ENCODE measurements around the gene STOM. TPM values are rescaled to one million over a fixed set of nuclear protein-coding genes. Genes with fewer than 3 reads are reported as not detected.

The STOM gene
- total and polyA plus RNA-seq, 10 of the 15 experiments (the other 5 are each of a cell fraction or from before 2014, with no cell fraction given): 6.7 to 47.4 (median 39.8) TPM

- H3K4me2 ChIP-seq (ENCODE audit: control insufficient read depth, insufficient read depth): no peak overlapping the region
- in situ Hi-C loops (cut with MboI): no loop called here
- H3K9ac ChIP-seq (ENCODE audit: control insufficient read depth, insufficient read depth, low read length): no peak overlapping the region
- 11% methylated on average over 2 of the region's 2 CpGs for WGBS (ENCODE audit: insufficient coverage, insufficient replicate concordance, low lambda C conversion rate, missing lambda C conversion rate)
- H3K4me1 ChIP-seq (ENCODE audit: control insufficient read depth, insufficient read depth, low read length): no peaks in the 10 kb centered on the region
- H3K79me2 ChIP-seq (ENCODE audit: control insufficient read depth, insufficient read depth, low read length): no peaks in the 10 kb centered on the region
- DNase-seq (ENCODE audit: low read depth, low spot score) (no peak), ATAC-seq (no peak), FAIRE-seq (no peak)
- H3K9me3 ChIP-seq (replicated peaks; ENCODE audit: control insufficient read depth, insufficient read depth, low read length): no peaks in the 10 kb centered on the region; the same call in 2 of the 3 replicates
- CTCF ChIA-PET: interaction anchor here (7.2 to 8.2 kb wide), 3 partner anchors 17 to 87 kb away, joined by 61 to 318 read pairs (median 75); no protein-coding TSS in a partner anchor
- no peak overlapping the region for H2AFZ ChIP-seq (ENCODE audit: control insufficient read depth, low read depth, low read length)
- no peak for TF ChIP-seq ZNF622 (IDR thresholded peaks at IDR 0.05)
- SMC1A ChIA-PET (ENCODE audit: uncharacterized antibody, unreplicated experiment): interaction anchor here (0.6 to 8.3 kb wide), 4 partner anchors 81 to 274 kb away, joined by 3 to 147 read pairs (median 4); no protein-coding TSS in a partner anchor
- intact Hi-C loops (cut with micrococcal nuclease; ENCODE audit: unreplicated experiment): loop anchor here (10.0 kb wide), 1 partner anchor 420 kb away; no protein-coding TSS in a partner anchor
- no peaks in the 10 kb centered on the region for H3K27me3 ChIP-seq (replicated peaks in 1 of 2; ENCODE audit: control insufficient read depth in 2 of 2, insufficient read depth in 2 of 2, low read length in 1 of 2)
- no peak overlapping the region for H3K4me3 ChIP-seq
- RAD21 ChIA-PET (ENCODE audit: unreplicated experiment): no interaction called here
- no peaks in the 10 kb centered on the region for H3K36me3 ChIP-seq (ENCODE audit: control insufficient read depth in 2 of 2, insufficient read depth in 2 of 2, low read length in 1 of 2)
- no peak overlapping the region for H3K27ac ChIP-seq (ENCODE audit: control insufficient read depth, insufficient read depth)
- BruUV-seq (replicated peaks): no TSS peak
- no peaks in the 10 kb centered on the region for H4K20me1 ChIP-seq (ENCODE audit: control insufficient read depth, insufficient read depth)
- POLR2A ChIA-PET: no interaction called here
Observed at GRCh38 chr9:121404906-121405305, 34.9 kb upstream of the STOM start.

- ChIA-PET SMC1A (ENCODE audit: uncharacterized antibody, unreplicated experiment) (interaction anchor here (0.8 to 8.3 kb wide), 15 partner anchors 14 to 419 kb away, joined by 3 to 147 read pairs (median 4); no protein-coding TSS in a partner anchor), POLR2A (no interaction called here), CTCF (interaction anchor here (0.7 to 8.2 kb wide), 26 partner anchors 12 to 1014 kb away, joined by 3 to 318 read pairs (median 4); no protein-coding TSS in a partner anchor), RAD21 (ENCODE audit: unreplicated experiment) (interaction anchor here (0.7 to 7.3 kb wide), 8 partner anchors 15 to 187 kb away, joined by 3 to 106 read pairs (median 3); no protein-coding TSS in a partner anchor)
- in situ Hi-C loops (cut with MboI) (loop anchor here (5.0 kb wide), 2 partner anchors 83 to 183 kb away; no protein-coding TSS in a partner anchor), intact Hi-C loops (cut with micrococcal nuclease; ENCODE audit: unreplicated experiment) (loop anchor here (1.0 to 10.0 kb wide), 4 partner anchors 80 to 655 kb away; no protein-coding TSS in a partner anchor)
- H3K9ac ChIP-seq (ENCODE audit: control insufficient read depth, insufficient read depth, low read length): no peak overlapping the region
- H3K4me2 ChIP-seq (ENCODE audit: control insufficient read depth, insufficient read depth): no peak overlapping the region
- no peak overlapping the region for H2AFZ ChIP-seq (ENCODE audit: control insufficient read depth, low read depth, low read length)
- WGBS (ENCODE audit: insufficient coverage, insufficient replicate concordance, low lambda C conversion rate, missing lambda C conversion rate): 21% methylated on average over 9 of the region's 9 CpGs
- no peaks in the 10 kb centered on the region for H3K9me3 ChIP-seq (replicated peaks; ENCODE audit: control insufficient read depth, insufficient read depth, low read length)
- H3K36me3 ChIP-seq (ENCODE audit: control insufficient read depth in 2 of 2, insufficient read depth in 2 of 2, low read length in 1 of 2): no peaks in the 10 kb centered on the region
- H3K4me3 ChIP-seq: no peak overlapping the region
- H3K79me2 ChIP-seq (ENCODE audit: control insufficient read depth, insufficient read depth, low read length): no peaks in the 10 kb centered on the region
- H4K20me1 ChIP-seq (ENCODE audit: control insufficient read depth, insufficient read depth): no peaks in the 10 kb centered on the region
- DNase-seq (ENCODE audit: low read depth, low spot score) (peak; percentile 26), ATAC-seq (peak; percentile 80), FAIRE-seq (peak; percentile 97)
- BruUV-seq (replicated peaks): no TSS peak
- H3K27ac ChIP-seq (ENCODE audit: control insufficient read depth, insufficient read depth): no peak overlapping the region
- H3K4me1 ChIP-seq (ENCODE audit: control insufficient read depth, insufficient read depth, low read length): no peaks in the 10 kb centered on the region
- H3K27me3 ChIP-seq (replicated peaks in 1 of 2; ENCODE audit: control insufficient read depth in 2 of 2, insufficient read depth in 2 of 2, low read length in 1 of 2): no peaks in the 10 kb centered on the region
- peak; percentile 93 for TF ChIP-seq ZNF24 (IDR thresholded peaks at IDR 0.05)
- no peak for TF ChIP-seq FOXM1 (IDR thresholded peaks at IDR 0.05; ENCODE audit: low read depth, low read length)
- no peak for TF ChIP-seq ZNF217 (IDR thresholded peaks at IDR 0.05)
- peak; percentile 86 for TF ChIP-seq SMC3 (IDR thresholded peaks at IDR 0.05; ENCODE audit: borderline replicate concordance, low read length)
- TF ChIP-seq E4F1 (IDR thresholded peaks at IDR 0.05; ENCODE audit: borderline replicate concordance, partially characterized antibody): no peak
- TF ChIP-seq RCOR1 (conservative IDR thresholded peaks at IDR 0.05; ENCODE audit: low read depth, low read length): no peak
- no peak for TF ChIP-seq NKRF (conservative IDR thresholded peaks at IDR 0.05)
- peak; percentile 79 for TF ChIP-seq RAD21 (IDR thresholded peaks at IDR 0.05; ENCODE audit: insufficient read depth, low read depth, low read length)
Observed at GRCh38 chr9:121399883-121400607, 30.0 kb upstream of the STOM start.

Data from GM12878 (cell line).